ENCODE measurements around the gene GIT1.

GIT1 gene

GRCh38 chr17:29594519-29595090 is 5.2 kb upstream of the GIT1 start:
- TF ChIP-seq ARNT (IDR thresholded peaks at IDR 0.05) (no peak), PKNOX1 (IDR thresholded peaks at IDR 0.05) (no peak), FOXK2 (IDR thresholded peaks at IDR 0.05) (no peak), FOXM1 (IDR thresholded peaks at IDR 0.05; ENCODE audit: borderline replicate concordance) (no peak), FOXA1 (IDR thresholded peaks at IDR 0.05) (no peak), BHLHE40 (IDR thresholded peaks at IDR 0.05; ENCODE audit: borderline replicate concordance) (no peak), HDGF (IDR thresholded peaks at IDR 0.05; ENCODE audit: borderline replicate concordance) (no peak), SUZ12 (IDR thresholded peaks at IDR 0.05) (no peak), NFRKB (IDR thresholded peaks at IDR 0.05) (no peak), CTBP1 (IDR thresholded peaks at IDR 0.05; ENCODE audit: borderline replicate concordance) (no peak), ZNF384 (IDR thresholded peaks at IDR 0.05) (no peak), ELF4 (IDR thresholded peaks at IDR 0.05) (no peak), L3MBTL2 (conservative IDR thresholded peaks at IDR 0.05) (no peak), TARDBP (IDR thresholded peaks at IDR 0.05) (no peak), LEF1 (IDR thresholded peaks at IDR 0.05; ENCODE audit: borderline replicate concordance) (no peak), SP1 (IDR thresholded peaks at IDR 0.05) (no peak)
- CTCF ChIA-PET = interaction anchor here (0.6 to 1.2 kb wide), 4 partner anchors 26 to 375 kb away, joined by 3 to 4 read pairs (median 4); partner anchors contain the start of gene CORO6
- no peak for DNase-seq (ENCODE audit: extremely low spot score)
- POLR2A ChIA-PET = interaction anchor here (0.9 to 1.1 kb wide), 2 partner anchors 14 to 225 kb away, joined by 3 to 5 read pairs; no protein-coding TSS in a partner anchor

DNA sequence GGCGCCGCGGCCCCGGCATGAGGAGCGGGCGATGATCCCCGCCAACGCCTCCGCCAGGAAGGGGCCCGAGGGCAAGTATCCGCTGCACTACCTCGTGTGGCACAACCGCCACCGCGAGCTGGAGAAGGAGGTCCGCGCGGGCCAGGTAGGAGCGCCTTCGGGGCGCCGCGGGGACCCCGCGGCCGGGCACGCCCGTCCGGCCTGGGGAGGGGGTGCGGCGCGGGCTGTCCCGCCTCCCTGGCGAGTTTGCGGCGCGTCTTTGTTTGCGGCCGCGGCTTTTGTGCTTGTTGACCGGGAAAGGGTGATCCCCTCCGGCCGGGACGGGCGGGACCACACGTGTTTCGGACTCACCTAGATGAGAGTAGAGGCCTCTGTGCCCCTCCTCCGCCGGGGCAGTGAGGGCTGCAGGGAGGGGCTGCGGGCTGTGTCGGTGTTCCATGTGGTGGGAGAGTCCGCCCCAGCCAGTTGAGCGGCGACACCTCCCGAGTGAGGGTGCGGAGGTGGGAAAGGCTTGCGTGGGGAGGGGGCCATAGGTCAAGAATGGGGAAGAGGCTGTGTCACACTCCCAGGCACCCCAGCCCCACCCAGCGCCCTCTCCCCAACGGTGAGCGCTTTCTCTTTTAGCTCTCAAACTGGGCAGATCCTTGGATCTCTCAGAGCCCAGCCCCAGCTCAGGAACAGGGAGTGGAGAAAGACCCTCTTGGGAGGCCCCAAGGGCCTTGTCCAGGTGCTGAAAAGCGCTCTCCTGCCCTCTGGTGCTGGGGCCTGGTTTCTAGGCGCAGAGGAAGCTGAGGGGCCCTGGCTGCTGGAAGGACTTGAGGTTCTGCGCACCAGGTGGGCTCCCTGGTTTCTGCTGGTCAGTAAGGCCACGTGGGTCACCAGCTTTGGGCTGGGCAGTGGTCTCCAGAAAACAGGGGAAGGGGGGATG is 4.4 kb upstream of the GIT1 start:
- no peak for TF ChIP-seq SP1 (IDR thresholded peaks at IDR 0.05)
- TF ChIP-seq FOXK2 (IDR thresholded peaks at IDR 0.05) = no peak
- no peak for TF ChIP-seq FOXA1 (IDR thresholded peaks at IDR 0.05)
- no peak for TF ChIP-seq FOXM1 (IDR thresholded peaks at IDR 0.05; ENCODE audit: borderline replicate concordance)
- no peak for TF ChIP-seq NFRKB (IDR thresholded peaks at IDR 0.05)
- TF ChIP-seq ARNT (IDR thresholded peaks at IDR 0.05) = no peak
- TF ChIP-seq PKNOX1 (IDR thresholded peaks at IDR 0.05) = no peak
- no peak for TF ChIP-seq LEF1 (IDR thresholded peaks at IDR 0.05; ENCODE audit: borderline replicate concordance)
- TF ChIP-seq BHLHE40 (IDR thresholded peaks at IDR 0.05; ENCODE audit: borderline replicate concordance) = no peak
- TF ChIP-seq TARDBP (IDR thresholded peaks at IDR 0.05) = no peak
- no peak for TF ChIP-seq ZNF384 (IDR thresholded peaks at IDR 0.05)
- no peak for TF ChIP-seq ELF4 (IDR thresholded peaks at IDR 0.05)
- no peak for DNase-seq (ENCODE audit: extremely low spot score)
- POLR2A ChIA-PET = interaction anchor here (0.9 to 3.0 kb wide), 7 partner anchors 12 to 224 kb away, joined by 3 to 32 read pairs (median 12); partner anchors contain the start of genes ABHD15, CORO6 and TP53I13
- CTCF ChIA-PET = interaction anchor here (0.6 to 3.0 kb wide), 9 partner anchors 13 to 374 kb away, joined by 3 to 26 read pairs (median 4); partner anchors contain the start of gene CORO6

DNA sequence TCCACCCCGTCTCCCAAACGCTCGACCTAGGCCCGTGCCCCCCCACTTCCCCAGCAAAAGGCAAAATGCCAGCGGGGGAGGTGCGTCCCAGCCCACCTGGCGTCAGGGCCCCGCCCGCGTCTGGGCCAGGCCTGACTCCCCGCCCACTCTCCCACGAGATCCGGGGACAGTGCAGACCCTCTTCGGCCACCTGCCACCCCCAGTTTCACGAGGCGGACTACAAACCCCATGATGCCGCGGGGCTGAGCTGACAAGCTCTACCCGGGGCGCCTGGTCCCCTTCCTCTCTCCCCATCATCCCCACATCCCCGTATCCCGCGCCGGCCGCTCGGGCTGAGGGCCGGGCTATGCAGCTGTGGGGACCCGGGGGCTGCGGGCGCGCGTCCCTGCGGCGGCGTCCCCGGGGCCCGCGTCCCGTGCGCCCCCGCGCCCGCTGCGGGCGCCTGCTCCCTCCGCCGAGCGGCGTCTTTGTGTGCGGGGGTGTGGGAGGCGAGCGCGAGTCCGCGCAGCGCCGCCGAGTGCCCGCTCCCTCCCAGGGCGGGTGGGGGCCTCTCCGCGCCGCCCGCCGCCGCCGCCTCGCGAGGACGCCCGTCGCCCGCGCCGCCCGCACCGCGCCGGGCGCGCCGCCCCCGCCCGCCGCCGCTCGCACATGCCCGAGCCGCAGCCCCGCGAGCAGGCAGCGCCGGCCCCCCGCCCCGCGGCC is 3.6 kb upstream of the GIT1 start, which contains the start of gene ANKRD13B:
TSS of gene ANKRD13B (plus strand) at position 283 of the 702 bp plus-strand sequence. CDS start 490 bp downstream, outside the sequence.
- no peak for TF ChIP-seq SP1 (IDR thresholded peaks at IDR 0.05)
- no peak for TF ChIP-seq L3MBTL2 (conservative IDR thresholded peaks at IDR 0.05)
- TF ChIP-seq PKNOX1 (IDR thresholded peaks at IDR 0.05) = no peak
- 0 out of 2 replicates have a peak, but pooled peaks have one; percentile 33 for TF ChIP-seq FOXM1 (IDR thresholded peaks at IDR 0.05; ENCODE audit: borderline replicate concordance)
- TF ChIP-seq ARNT (IDR thresholded peaks at IDR 0.05) = no peak
- TF ChIP-seq HDGF (IDR thresholded peaks at IDR 0.05; ENCODE audit: borderline replicate concordance) = no peak
- CTCF ChIA-PET = interaction anchor here (0.7 to 3.0 kb wide), 11 partner anchors 12 to 493 kb away, joined by 3 to 26 read pairs (median 4); no protein-coding TSS in a partner anchor
- POLR2A ChIA-PET = interaction anchor here (0.8 to 3.0 kb wide), 14 partner anchors 8 to 500 kb away, joined by 3 to 32 read pairs (median 6); partner anchors contain the start of genes ABHD15, CORO6 and TP53I13
- DNase-seq (ENCODE audit: extremely low spot score) = no peak

DNA sequence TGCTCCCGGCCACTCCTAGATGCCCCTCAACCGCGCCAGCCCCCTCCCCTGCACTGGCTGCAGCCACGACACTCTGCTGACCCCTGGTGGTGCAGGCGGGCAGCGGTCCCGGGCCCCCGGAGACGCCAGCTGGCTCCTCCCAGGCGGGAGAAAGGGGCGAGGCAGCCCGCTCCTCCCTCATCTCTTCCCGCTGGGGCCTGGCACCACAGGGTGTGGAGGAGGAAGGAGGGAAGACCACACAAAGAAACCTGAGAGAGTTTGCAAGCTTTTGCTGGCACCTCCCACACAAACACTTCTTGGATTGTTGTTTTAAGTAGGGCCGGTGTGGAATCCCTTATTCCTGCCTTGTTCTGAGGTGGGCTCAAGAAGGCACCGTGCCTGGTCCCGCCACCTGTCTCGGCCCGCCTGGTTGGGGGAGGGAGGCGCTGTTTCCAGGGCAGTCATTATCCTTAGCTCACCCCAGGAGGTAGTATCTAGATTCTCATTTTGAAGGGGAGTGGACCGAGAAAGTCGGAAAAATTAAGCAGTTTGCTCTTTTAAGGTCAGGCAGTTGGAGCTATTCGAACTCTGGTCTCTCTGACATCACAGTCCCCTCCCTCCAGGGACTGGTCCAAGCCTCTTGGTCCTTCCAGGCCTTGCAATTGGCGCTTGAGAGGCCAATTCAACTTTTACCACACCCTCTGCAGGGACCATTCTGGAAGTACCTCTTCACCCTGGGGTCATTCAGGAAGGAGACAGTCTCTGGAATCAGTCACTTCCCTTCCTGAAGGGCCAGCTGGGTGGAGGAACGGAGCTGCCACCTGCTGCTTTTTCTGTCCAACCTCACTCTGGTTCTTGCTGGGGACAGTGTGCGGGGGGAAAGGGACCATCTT is 2.5 kb upstream of the GIT1 start:
- ChIA-PET CTCF (interaction anchor here (0.5 to 3.0 kb wide), 19 partner anchors 11 to 494 kb away, joined by 3 to 26 read pairs (median 4); partner anchors contain the start of genes ABHD15 and CORO6), POLR2A (interaction anchor here (0.7 to 3.0 kb wide), 19 partner anchors 8 to 501 kb away, joined by 3 to 32 read pairs (median 5); partner anchors contain the start of genes ABHD15, CORO6, SSH2 and TP53I13)
- TF ChIP-seq PKNOX1 (IDR thresholded peaks at IDR 0.05) = no peak
- TF ChIP-seq TARDBP (IDR thresholded peaks at IDR 0.05) = no peak
- TF ChIP-seq CTBP1 (IDR thresholded peaks at IDR 0.05; ENCODE audit: borderline replicate concordance) = no peak; the same call in 1 of the 2 replicates
- TF ChIP-seq ZNF384 (IDR thresholded peaks at IDR 0.05) = no peak
- TF ChIP-seq FOXM1 (IDR thresholded peaks at IDR 0.05; ENCODE audit: borderline replicate concordance) = no peak
- TF ChIP-seq LEF1 (IDR thresholded peaks at IDR 0.05; ENCODE audit: borderline replicate concordance) = no peak
- no peak for TF ChIP-seq ARNT (IDR thresholded peaks at IDR 0.05)
- TF ChIP-seq NFRKB (IDR thresholded peaks at IDR 0.05) = no peak
- no peak for TF ChIP-seq SP1 (IDR thresholded peaks at IDR 0.05)
- no peak for TF ChIP-seq FOXA1 (IDR thresholded peaks at IDR 0.05)
- TF ChIP-seq HDGF (IDR thresholded peaks at IDR 0.05; ENCODE audit: borderline replicate concordance) = no peak
- TF ChIP-seq ELF4 (IDR thresholded peaks at IDR 0.05) = no peak
- TF ChIP-seq BHLHE40 (IDR thresholded peaks at IDR 0.05; ENCODE audit: borderline replicate concordance) = no peak
- TF ChIP-seq FOXK2 (IDR thresholded peaks at IDR 0.05) = no peak
- no peak for TF ChIP-seq L3MBTL2 (conservative IDR thresholded peaks at IDR 0.05)
- no peak for TF ChIP-seq SUZ12 (IDR thresholded peaks at IDR 0.05)
- DNase-seq (ENCODE audit: extremely low spot score) = peak; percentile 83

Data from HEK293T (cell line).